ENCODE results near the gene SETBP1.

- TF ChIP-seq ZNF512 (CRISPR knock-in tag; IDR thresholded peaks at IDR 0.05; ENCODE audit: borderline replicate concordance) = no peak
- TF ChIP-seq TCF7 (CRISPR knock-in tag; IDR thresholded peaks at IDR 0.05; ENCODE audit: low read depth) = no peak
- TF ChIP-seq CTCF (IDR thresholded peaks at IDR 0.05) = no peak
- no peak for TF ChIP-seq USF1 (CRISPR knock-in tag; IDR thresholded peaks at IDR 0.05)
- no peak for TF ChIP-seq ZNF219 (CRISPR knock-in tag; IDR thresholded peaks at IDR 0.05; ENCODE audit: borderline replicate concordance)
- TF ChIP-seq ZNF317 (CRISPR knock-in tag; IDR thresholded peaks at IDR 0.05; ENCODE audit: borderline replicate concordance, low read depth) = no peak
- no peak for TF ChIP-seq MLX (CRISPR knock-in tag; IDR thresholded peaks at IDR 0.05)
- TF ChIP-seq IRF1 (CRISPR knock-in tag; IDR thresholded peaks at IDR 0.05) = no peak
Measured at GRCh38 chr18:44679914-44680272, 795 bp upstream of the SETBP1 start.
